K562 (cell line): ENCODE measurements around the gene ILK. TPM values are rescaled to one million over a fixed set of nuclear protein-coding genes. Genes with fewer than 3 reads are reported as not detected.

Source experiments
- ATF7 ChIP-seq: fragments of 450-650 bp; IDR thresholded peaks from 2 replicates; pipeline ENCODE4 v1.7.1; 2014; ENCODE audit warnings: mild to moderate bottlenecking, moderate library complexity
- NONO ChIP-seq, 2 experiments: fragments of 200-400 bp in 1 of 2; fragments of 450-650 bp in 1 of 2; formaldehyde crosslinking in 1 of 2; IDR thresholded peaks; 2 replicates each; pipeline ENCODE4 v1.6.1; 2017; ENCODE audit warnings: low read depth in 2 of 2, mild to moderate bottlenecking in 2 of 2, moderate library complexity in 2 of 2, low read length in 1 of 2
- NR2F6 ChIP-seq: fragments of 450-650 bp; formaldehyde crosslinking; IDR thresholded peaks from 2 replicates; pipeline ENCODE4 v1.4.0; 2020; ENCODE audit warnings: mild to moderate bottlenecking
- PPARD ChIP-seq: fragments of 250-450 bp; sonication (Bioruptor Pico); IDR thresholded peaks from 2 replicates; pipeline ENCODE4 v1.8.0; 2022; ENCODE audit warnings: inconsistent platforms, mild to moderate bottlenecking, moderate library complexity
- SNIP1 ChIP-seq: fragments of 450-650 bp; IDR thresholded peaks from 2 replicates; pipeline ENCODE4 v1.7.1; 2017; ENCODE audit warnings: low read depth, mild to moderate bottlenecking
- TAF9B ChIP-seq: fragments of 450-650 bp; IDR thresholded peaks from 2 replicates; pipeline ENCODE4 v1.6.1; 2018; ENCODE audit warnings: mild to moderate bottlenecking; ENCODE audit not compliant: partially characterized antibody
- ZKSCAN8 ChIP-seq: fragments of 200-800 bp; sonication (Bioruptor generic); IDR thresholded peaks from 2 replicates; pipeline ENCODE4 v1.6.1; 2016; ENCODE audit warnings: missing genetic modification characterization, missing compliant biosample characterization
- ZNF445 ChIP-seq: fragments of 250-450 bp; sonication (Bioruptor Pico); IDR thresholded peaks from 2 replicates; pipeline ENCODE4 v1.4.0; 2020; ENCODE audit warnings: low read depth, mild to moderate bottlenecking, moderate library complexity
- polyA plus RNA-seq, 8 experiments: library from polyadenylated mRNA; depleted of rRNA in 4 of 8; stranded (reverse) in 5 of 8; unstranded in 3 of 8; fragments of >200 nt; fragmentation: Nextera tagmentation in 2 of 8; fragmentation: Illumina TruSeq in 1 of 8; extraction: Ambion mirVana in 2 of 8; extraction: Trizol in 1 of 8; gene quantifications; 2 replicates each; pipeline versions ENCODE4 v1.2.1 to v1.2.3, GENCODE V29; 2011 to 2014; ENCODE audit warnings: inconsistent platforms in 1 of 8, missing spikeins in 1 of 8
- total RNA-seq, 7 experiments: library from RNA; depleted of rRNA in 6 of 7; stranded (reverse); fragments of >200 nt in 6 of 7; fragmentation: Illumina TruSeq in 2 of 7; extraction: Trizol in 2 of 7; gene quantifications; 2 replicates each; pipeline versions ENCODE4 v1.2.1 to v1.2.3, GENCODE V29; 2011 to 2021; ENCODE audit warnings: low replicate concordance in 1 of 7
- TF ChIP-seq, protein P1 (sequence below): fragments of 250-450 bp; sonication (Bioruptor Pico); IDR thresholded peaks from 2 replicates; pipeline ENCODE4 v1.4.0; 2020; ENCODE audit warnings: mild to moderate bottlenecking, moderate library complexity, borderline replicate concordance
- TF ChIP-seq, protein P2 (sequence below), 2 experiments: fragments of 450-650 bp; conservative IDR thresholded peaks; 2 replicates each; pipeline ENCODE4 v1.6.1; 2017; ENCODE audit warnings: mild to moderate bottlenecking in 2 of 2, moderate library complexity in 2 of 2
- TF ChIP-seq, protein P3 (sequence below): sonication (generic); formaldehyde crosslinking; IDR thresholded peaks from 2 replicates; pipeline ENCODE4 v1.4.0; 2020; ENCODE audit warnings: mild to moderate bottlenecking, missing genetic modification reagents
- TF ChIP-seq, protein P4 (sequence below): sonication (generic); formaldehyde crosslinking; IDR thresholded peaks from 2 replicates; pipeline ENCODE4 v1.8.1; 2022; ENCODE audit warnings: missing genetic modification reagents
- TF ChIP-seq, protein P5 (sequence below): fragments of 450-650 bp; formaldehyde crosslinking; IDR thresholded peaks from 2 replicates; pipeline ENCODE4 v1.4.0; 2022; ENCODE audit warnings: mild to moderate bottlenecking, moderate library complexity
- TF ChIP-seq, protein P6 (sequence below), 3 experiments: fragments of 200-800 bp in 1 of 3; sonication (Bioruptor generic) in 1 of 3; sonication (generic) in 1 of 3; formaldehyde crosslinking in 1 of 3; IDR thresholded peaks; 2 replicates each; pipeline versions ENCODE4 v1.6.1 to v1.8.0; 2016 to 2022; ENCODE audit warnings: mild to moderate bottlenecking in 2 of 3, missing compliant biosample characterization in 2 of 3, missing genetic modification characterization in 2 of 3, missing genetic modification reagents in 1 of 3
- TF ChIP-seq, protein P7 (sequence below): fragments of 250-450 bp; sonication (Bioruptor Pico); IDR thresholded peaks from 2 replicates; pipeline ENCODE4 v1.8.0; 2021; ENCODE audit warnings: moderate library complexity, mild to moderate bottlenecking, inconsistent platforms

The ILK gene
- total and polyA plus RNA-seq, 9 of the 15 experiments (the other 6 are each of a cell fraction or from before 2014, with no cell fraction given), result 43.3 to 95.9 (median 58.9) TPM

DNA sequence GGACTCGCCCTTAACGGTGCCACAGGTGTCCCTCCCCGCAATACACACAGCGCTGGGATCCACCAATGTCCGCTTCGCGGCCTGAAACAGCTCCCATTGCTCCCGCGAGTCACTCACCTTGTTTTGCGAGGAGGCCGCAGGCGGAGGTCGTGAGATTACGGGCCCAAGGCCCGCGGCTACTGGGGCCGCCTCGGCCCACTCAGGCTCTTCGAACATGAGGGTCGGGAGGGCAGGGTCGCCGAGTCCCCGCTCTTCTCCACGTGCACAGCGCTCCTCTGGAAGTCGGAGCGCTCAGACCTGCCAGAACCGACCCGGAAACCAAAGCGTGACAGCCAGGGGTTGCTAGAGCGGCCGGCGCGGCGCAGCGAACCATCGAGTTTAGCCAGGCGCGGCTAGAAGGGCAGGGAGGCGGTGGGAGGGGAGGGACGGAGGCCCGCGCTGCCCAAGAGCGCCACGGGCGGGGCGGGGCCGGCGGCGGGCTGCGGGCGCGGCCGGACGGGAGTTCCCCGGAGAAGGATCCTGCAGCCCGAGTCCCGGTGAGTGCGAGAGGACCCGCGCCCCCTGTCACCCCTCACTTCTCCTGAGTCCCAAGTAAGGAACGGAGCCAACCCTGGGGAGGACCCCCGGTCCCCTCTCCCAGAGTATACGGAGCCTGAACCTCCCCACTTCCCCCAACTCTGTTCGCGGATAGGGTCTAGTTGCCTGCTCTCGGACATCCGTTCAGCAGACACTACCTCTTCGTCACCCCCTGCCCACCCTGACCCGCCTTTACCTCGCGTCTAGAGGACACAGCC is at the start of gene ILK, which contains the start of gene RRP8 (continued):
- TF ChIP-seq NR2F6 (no peak), ZNF445 (CRISPR knock-in tag) (no peak), ZKSCAN8 (CRISPR knock-in tag) (no peak), TAF9B (peak; percentile 86), SNIP1 (peak; percentile 94), PPARD (no peak), ATF7 (peak; percentile 73), NONO (IDR thresholded peaks at IDR 0.05; ENCODE audit: low read depth in 2 of 2, low read length in 1 of 2) (peak in 1 of 2 experiments; percentile 82; a peak in 2 of 4 replicates)
- TF ChIP-seq, protein P1, sequence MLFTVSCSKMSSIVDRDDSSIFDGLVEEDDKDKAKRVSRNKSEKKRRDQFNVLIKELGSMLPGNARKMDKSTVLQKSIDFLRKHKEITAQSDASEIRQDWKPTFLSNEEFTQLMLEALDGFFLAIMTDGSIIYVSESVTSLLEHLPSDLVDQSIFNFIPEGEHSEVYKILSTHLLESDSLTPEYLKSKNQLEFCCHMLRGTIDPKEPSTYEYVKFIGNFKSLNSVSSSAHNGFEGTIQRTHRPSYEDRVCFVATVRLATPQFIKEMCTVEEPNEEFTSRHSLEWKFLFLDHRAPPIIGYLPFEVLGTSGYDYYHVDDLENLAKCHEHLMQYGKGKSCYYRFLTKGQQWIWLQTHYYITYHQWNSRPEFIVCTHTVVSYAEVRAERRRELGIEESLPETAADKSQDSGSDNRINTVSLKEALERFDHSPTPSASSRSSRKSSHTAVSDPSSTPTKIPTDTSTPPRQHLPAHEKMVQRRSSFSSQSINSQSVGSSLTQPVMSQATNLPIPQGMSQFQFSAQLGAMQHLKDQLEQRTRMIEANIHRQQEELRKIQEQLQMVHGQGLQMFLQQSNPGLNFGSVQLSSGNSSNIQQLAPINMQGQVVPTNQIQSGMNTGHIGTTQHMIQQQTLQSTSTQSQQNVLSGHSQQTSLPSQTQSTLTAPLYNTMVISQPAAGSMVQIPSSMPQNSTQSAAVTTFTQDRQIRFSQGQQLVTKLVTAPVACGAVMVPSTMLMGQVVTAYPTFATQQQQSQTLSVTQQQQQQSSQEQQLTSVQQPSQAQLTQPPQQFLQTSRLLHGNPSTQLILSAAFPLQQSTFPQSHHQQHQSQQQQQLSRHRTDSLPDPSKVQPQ (CRISPR knock-in tag), result no peak
- TF ChIP-seq, protein P2, sequence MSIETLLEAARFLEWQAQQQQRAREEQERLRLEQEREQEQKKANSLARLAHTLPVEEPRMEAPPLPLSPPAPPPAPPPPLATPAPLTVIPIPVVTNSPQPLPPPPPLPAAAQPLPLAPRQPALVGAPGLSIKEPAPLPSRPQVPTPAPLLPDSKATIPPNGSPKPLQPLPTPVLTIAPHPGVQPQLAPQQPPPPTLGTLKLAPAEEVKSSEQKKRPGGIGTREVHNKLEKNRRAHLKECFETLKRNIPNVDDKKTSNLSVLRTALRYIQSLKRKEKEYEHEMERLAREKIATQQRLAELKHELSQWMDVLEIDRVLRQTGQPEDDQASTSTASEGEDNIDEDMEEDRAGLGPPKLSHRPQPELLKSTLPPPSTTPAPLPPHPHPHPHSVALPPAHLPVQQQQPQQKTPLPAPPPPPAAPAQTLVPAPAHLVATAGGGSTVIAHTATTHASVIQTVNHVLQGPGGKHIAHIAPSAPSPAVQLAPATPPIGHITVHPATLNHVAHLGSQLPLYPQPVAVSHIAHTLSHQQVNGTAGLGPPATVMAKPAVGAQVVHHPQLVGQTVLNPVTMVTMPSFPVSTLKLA (conservative IDR thresholded peaks at IDR 0.05), result peak; percentile 94 to 98
- TF ChIP-seq, protein P3, sequence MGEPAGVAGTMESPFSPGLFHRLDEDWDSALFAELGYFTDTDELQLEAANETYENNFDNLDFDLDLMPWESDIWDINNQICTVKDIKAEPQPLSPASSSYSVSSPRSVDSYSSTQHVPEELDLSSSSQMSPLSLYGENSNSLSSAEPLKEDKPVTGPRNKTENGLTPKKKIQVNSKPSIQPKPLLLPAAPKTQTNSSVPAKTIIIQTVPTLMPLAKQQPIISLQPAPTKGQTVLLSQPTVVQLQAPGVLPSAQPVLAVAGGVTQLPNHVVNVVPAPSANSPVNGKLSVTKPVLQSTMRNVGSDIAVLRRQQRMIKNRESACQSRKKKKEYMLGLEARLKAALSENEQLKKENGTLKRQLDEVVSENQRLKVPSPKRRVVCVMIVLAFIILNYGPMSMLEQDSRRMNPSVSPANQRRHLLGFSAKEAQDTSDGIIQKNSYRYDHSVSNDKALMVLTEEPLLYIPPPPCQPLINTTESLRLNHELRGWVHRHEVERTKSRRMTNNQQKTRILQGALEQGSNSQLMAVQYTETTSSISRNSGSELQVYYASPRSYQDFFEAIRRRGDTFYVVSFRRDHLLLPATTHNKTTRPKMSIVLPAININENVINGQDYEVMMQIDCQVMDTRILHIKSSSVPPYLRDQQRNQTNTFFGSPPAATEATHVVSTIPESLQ, result peak; percentile 87; the same call in 1 of the 2 replicates
- TF ChIP-seq, protein P4, sequence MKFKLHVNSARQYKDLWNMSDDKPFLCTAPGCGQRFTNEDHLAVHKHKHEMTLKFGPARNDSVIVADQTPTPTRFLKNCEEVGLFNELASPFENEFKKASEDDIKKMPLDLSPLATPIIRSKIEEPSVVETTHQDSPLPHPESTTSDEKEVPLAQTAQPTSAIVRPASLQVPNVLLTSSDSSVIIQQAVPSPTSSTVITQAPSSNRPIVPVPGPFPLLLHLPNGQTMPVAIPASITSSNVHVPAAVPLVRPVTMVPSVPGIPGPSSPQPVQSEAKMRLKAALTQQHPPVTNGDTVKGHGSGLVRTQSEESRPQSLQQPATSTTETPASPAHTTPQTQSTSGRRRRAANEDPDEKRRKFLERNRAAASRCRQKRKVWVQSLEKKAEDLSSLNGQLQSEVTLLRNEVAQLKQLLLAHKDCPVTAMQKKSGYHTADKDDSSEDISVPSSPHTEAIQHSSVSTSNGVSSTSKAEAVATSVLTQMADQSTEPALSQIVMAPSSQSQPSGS (CRISPR knock-in tag), result no peak
- TF ChIP-seq, protein P5, sequence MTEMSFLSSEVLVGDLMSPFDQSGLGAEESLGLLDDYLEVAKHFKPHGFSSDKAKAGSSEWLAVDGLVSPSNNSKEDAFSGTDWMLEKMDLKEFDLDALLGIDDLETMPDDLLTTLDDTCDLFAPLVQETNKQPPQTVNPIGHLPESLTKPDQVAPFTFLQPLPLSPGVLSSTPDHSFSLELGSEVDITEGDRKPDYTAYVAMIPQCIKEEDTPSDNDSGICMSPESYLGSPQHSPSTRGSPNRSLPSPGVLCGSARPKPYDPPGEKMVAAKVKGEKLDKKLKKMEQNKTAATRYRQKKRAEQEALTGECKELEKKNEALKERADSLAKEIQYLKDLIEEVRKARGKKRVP, result 0 out of 2 replicates have a peak, but pooled peaks have one; percentile 58
- TF ChIP-seq, protein P6, sequence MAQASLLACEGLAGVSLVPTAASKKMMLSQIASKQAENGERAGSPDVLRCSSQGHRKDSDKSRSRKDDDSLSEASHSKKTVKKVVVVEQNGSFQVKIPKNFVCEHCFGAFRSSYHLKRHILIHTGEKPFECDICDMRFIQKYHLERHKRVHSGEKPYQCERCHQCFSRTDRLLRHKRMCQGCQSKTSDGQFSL (CRISPR knock-in tag; IDR thresholded peaks at IDR 0.05), result no peak
- TF ChIP-seq, protein P6 (tag; IDR thresholded peaks at IDR 0.05), result peak in 1 of 2 experiments; percentile 53; a peak in 1 of 4 replicates
- TF ChIP-seq, protein P7, sequence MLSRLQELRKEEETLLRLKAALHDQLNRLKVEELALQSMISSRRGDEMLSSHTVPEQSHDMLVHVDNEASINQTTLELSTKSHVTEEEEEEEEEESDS (CRISPR knock-in tag), result no peak
